Osteocyte (in vitro differentiated cells): Measurements from ENCODE around the gene BTBD16. TPM values are rescaled to one million over a fixed set of nuclear protein-coding genes. Genes with fewer than 3 reads are reported as not detected.

Source experiments
- DNase-seq: peaks from one replicate; pipeline ENCODE4 v3.0.0; 2021; ENCODE audit warnings: mixed read lengths; ENCODE audit not compliant: unreplicated experiment; ENCODE audit errors: extremely low spot score
- H3K27ac Mint-ChIP-seq: one replicate; pipeline ENCODE4 v1.8.0; 2021; ENCODE audit warnings: mild to moderate bottlenecking, mixed read lengths; ENCODE audit not compliant: unreplicated experiment
- H3K27me3 Mint-ChIP-seq: one replicate; pipeline ENCODE4 v1.8.0; 2021; ENCODE audit warnings: mixed read lengths; ENCODE audit not compliant: unreplicated experiment
- H3K36me3 Mint-ChIP-seq: one replicate; pipeline ENCODE4 v1.8.0; 2021; ENCODE audit warnings: mixed read lengths; ENCODE audit not compliant: unreplicated experiment
- H3K4me1 Mint-ChIP-seq: one replicate; pipeline ENCODE4 v1.8.0; 2021; ENCODE audit warnings: mixed read lengths; ENCODE audit not compliant: unreplicated experiment
- H3K4me3 Mint-ChIP-seq: one replicate; pipeline ENCODE4 v1.8.0; 2021; ENCODE audit warnings: mild to moderate bottlenecking, moderate library complexity, mixed read lengths; ENCODE audit not compliant: unreplicated experiment
- H3K9me3 Mint-ChIP-seq: one replicate; pipeline ENCODE4 v1.8.0; 2021; ENCODE audit warnings: mixed read lengths; ENCODE audit not compliant: unreplicated experiment
- CTCF ChIP-seq: fragments of 200-600 bp; sonication (generic); IDR thresholded peaks from 2 replicates; pipeline ENCODE4 v1.5.0; 2021; ENCODE audit warnings: antibody characterized with exemption, mild to moderate bottlenecking, moderate library complexity
- total RNA-seq: library from RNA; stranded (reverse); gene quantifications from 2 replicates; pipeline ENCODE4 v1.2.1, GENCODE V29; 2021

Gene BTBD16
- total RNA-seq, 1 donor from 2014 or later: not detected

GRCh38 chr10:122343936-122344335 is 72.8 kb downstream of the BTBD16 start:
- H3K27ac Mint-ChIP-seq: no peak overlapping the region
- no peak for TF ChIP-seq CTCF
- H3K36me3 Mint-ChIP-seq: no peaks in the 10 kb centered on the region
- H3K4me3 Mint-ChIP-seq: no peak overlapping the region
- no peaks in the 10 kb centered on the region for H3K27me3 Mint-ChIP-seq
- DNase-seq: no peak
- H3K4me1 Mint-ChIP-seq: peaks cover 26% of the 10 kb centered on the region
- H3K9me3 Mint-ChIP-seq: no peaks in the 10 kb centered on the region

GRCh38 chr10:122344741-122345258 is 73.7 kb downstream of the BTBD16 start:
- no peak for TF ChIP-seq CTCF
- Mint-ChIP-seq H3K4me1 (peaks cover 26% of the 10 kb centered on the region), H3K27ac (peak overlapping the region; percentile 37), H3K4me3 (no peak overlapping the region), H3K9me3 (no peaks in the 10 kb centered on the region), H3K36me3 (no peaks in the 10 kb centered on the region), H3K27me3 (no peaks in the 10 kb centered on the region)
- DNase-seq: no peak

GRCh38 chr10:122346326-122346950 is 75.3 kb downstream of the BTBD16 start:
- Mint-ChIP-seq H3K9me3 (no peaks in the 10 kb centered on the region), H3K36me3 (no peaks in the 10 kb centered on the region), H3K4me3 (no peak overlapping the region), H3K27ac (no peak overlapping the region), H3K4me1 (peaks cover 22% of the 10 kb centered on the region), H3K27me3 (no peaks in the 10 kb centered on the region)
- DNase-seq: no peak
- no peak for TF ChIP-seq CTCF

- peaks cover 20% of the 10 kb centered on the region for H3K4me1 Mint-ChIP-seq
- peaks cover 6% of the 10 kb centered on the region for H3K27me3 Mint-ChIP-seq
- DNase-seq: no peak
- no peak overlapping the region for H3K4me3 Mint-ChIP-seq
- H3K9me3 Mint-ChIP-seq: no peaks in the 10 kb centered on the region
- H3K27ac Mint-ChIP-seq: no peak overlapping the region
- H3K36me3 Mint-ChIP-seq: no peaks in the 10 kb centered on the region
- no peak for TF ChIP-seq CTCF
Measured at GRCh38 chr10:122347170-122347841, 76.2 kb downstream of the BTBD16 start.

GRCh38 chr10:122348512-122348911 is 77.4 kb downstream of the BTBD16 start:
- no peak for TF ChIP-seq CTCF
- no peak overlapping the region for H3K27ac Mint-ChIP-seq
- H3K27me3 Mint-ChIP-seq: peaks cover 8% of the 10 kb centered on the region
- H3K9me3 Mint-ChIP-seq: no peaks in the 10 kb centered on the region
- H3K4me3 Mint-ChIP-seq: no peak overlapping the region
- H3K4me1 Mint-ChIP-seq: peaks cover 10% of the 10 kb centered on the region
- no peak for DNase-seq
- H3K36me3 Mint-ChIP-seq: no peaks in the 10 kb centered on the region
